Daoy (cell line): Measurements from ENCODE around the gene SYNRG. TPM values are rescaled to one million over a fixed set of nuclear protein-coding genes. Genes with fewer than 3 reads are reported as not detected.

ENCODE experiments used
- DNase-seq: peaks from one replicate; pipeline ENCODE4 v3.0.0-alpha.2; 2015; ENCODE audit warnings: low read depth
- total RNA-seq: library from RNA; depleted of rRNA; stranded (reverse); fragments of >200 nt; shearing (Covaris generic); gene quantifications from 2 replicates; pipeline ENCODE4 v1.2.3, GENCODE V29; 2014

The SYNRG gene
- total RNA-seq, 1 experiment from 2014 or later = 3.4 TPM

DNA sequence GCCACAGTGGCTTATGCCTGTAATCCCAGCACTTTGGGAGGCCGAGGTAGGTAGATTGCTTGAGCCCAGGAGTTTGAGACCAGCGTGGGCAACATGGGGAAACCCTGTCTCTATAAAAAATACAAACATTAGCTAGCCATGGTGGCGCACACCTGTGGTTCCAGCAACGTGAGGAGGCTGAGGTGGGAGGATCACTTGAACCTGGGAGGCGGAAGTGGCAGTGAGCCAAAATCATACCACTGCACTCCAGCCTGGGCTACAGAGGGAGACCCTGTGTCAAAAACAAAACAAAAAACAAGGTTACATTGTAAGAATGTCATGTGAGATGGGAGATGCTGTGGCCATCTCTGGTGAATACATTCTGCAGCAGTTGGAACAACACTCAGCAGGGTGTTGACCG, 106.1 kb downstream of the SYNRG start:
- DNase-seq = no peak

DNA sequence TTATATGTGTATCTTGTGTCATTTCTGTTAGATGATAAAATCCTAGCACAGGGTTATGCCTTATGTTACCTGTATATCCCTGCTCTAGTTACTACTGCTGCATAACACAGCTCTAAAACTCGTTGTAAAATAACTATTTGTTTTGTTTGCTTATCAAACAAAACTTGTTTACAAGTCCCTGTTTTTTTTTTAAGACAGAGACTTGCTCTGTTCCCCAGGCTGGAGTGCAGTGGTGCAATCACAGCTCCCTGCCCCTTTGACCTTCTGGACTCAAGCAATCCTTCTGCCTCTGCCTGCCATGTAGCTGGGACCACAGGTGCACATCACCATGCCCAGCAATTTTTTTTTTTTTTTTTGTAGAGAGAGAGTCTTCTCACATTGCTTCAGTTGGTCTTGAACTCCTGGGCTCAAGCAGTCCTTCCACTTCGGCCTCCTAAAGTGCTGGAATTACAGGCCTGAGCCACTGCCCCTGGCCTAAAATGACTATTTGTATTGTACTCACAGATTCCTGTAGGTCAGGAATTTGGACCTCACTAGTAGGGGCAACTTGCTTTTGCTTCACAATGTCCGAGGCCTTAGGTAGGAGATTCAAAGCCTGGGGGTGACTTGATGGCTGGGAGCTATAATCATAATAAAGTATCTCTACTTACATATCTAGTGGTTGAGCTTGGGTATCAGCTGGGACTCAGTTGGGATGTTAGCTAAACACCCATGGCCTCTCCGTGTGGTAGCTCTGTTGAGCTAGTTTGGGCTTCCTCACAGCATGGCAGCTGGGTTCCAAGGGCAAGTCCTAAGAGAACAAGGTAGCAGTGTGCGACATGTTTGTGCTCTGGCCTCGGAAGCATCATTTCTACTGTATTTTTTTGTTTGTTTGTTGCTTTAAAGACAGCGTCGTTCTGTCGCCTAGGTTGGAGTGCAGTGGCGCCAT, 106.9 kb downstream of the SYNRG start:
- DNase-seq = no peak

- no peak for DNase-seq
These were observed 108.8 kb downstream of the SYNRG start for GRCh38 chr17:37500378-37500777.

GRCh38 chr17:37494971-37495370, 114.2 kb downstream of the SYNRG start:
- no peak for DNase-seq

DNA sequence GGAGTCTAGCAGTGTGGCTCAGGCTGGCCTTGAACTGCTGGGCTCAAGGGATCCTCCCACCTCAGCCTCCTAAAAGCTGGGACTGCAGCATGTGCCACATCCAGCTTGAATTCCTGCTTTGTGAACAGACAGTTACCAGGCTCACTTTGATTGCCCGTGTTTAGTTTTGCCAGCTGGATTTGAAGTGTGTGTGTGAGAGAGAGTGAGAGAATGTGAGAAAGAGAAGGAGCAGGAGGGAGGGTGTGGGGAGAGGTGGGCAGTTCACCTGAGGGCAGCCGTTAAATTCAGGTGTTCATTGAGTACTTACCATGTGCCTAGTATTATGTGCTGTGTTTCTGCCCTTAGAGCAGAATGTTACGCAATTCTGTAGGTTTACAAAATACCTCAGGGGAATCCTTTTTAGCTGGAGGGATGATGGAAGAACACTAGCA, 114.8 kb downstream of the SYNRG start:
- no peak for DNase-seq

GRCh38 chr17:37493249-37494027, 115.8 kb downstream of the SYNRG start:
- peak; percentile 15 for DNase-seq

DNA sequence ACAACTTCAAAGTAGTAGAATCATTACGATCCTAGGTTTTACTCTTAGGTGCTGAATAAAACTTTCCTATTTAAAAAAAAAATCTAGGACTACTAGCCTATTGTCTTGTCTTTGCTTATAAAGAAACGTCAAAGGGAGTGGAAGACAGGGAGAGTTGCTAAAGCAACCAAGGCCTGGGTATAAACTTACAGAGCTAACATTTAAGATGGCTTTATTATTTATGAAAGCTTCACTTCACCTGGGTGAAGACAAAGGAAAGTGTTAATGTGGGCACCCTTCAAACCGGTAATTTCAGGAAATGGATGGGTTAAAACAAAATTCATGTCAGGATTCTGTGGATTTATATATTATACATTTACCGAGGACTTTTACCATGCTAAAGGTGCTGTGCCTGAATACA, 117.1 kb downstream of the SYNRG start:
- DNase-seq = no peak

DNA sequence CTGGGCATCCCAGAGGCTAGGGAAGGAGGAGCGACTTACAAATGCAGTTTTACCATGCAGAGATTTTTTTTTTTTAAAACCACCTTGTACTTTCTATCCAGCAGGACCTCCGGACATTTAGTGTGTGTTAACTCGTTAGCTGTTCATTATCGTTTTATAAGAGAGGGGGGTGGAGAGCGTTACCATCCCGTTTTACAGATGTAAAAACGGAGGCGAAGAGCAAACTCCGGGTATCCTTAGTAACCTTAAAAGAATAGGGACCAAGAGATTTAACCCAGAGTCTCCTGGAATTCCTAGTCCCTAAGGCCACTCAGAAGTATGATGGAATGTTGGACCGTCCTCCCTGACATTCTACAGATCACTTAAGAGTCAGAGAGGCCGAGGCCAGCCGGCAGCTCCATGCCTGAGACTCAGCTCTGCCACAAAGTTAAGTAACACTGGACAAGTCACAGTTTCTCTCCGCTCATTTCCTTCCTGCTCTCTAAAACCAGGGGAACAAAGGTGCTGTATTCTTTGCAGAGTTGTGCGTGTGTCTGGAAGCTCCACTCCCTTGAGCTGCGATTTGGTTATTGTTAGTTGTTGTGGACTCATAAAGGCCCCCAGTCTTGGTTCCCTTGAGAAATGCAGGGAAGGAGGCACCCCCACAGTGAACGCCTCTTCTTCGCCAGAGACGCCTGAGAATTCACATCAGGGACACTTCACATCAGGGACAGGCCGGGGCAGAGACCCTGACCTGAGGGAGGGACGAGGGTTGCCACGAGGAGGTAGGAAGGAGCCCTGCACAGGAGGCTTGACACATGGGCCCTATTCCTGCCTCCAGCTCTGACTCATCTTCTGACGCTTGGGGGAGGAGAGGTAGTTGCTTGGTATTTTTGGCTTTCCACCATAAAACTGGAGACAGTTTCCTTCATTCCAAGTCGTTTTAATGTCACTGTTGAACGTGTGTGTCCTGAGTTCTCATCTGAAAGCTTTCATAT, 118.3 kb downstream of the SYNRG start:
- peak; percentile 82 for DNase-seq

- peak; percentile 74 for DNase-seq
These were observed 119.1 kb downstream of the SYNRG start for GRCh38 chr17:37490022-37490587.

- DNase-seq = peak; percentile 90
These were observed 119.8 kb downstream of the SYNRG start, which contains the start of gene DUSP14 for GRCh38 chr17:37489197-37490001. Gene DUSP14 (plus strand): TSS chr17:37489891. CDS start chr17:37512273, 22,382 bp downstream.

- peak; percentile 95 for DNase-seq
These were observed 120.5 kb downstream of the SYNRG start for GRCh38 chr17:37488607-37489196.

DNA sequence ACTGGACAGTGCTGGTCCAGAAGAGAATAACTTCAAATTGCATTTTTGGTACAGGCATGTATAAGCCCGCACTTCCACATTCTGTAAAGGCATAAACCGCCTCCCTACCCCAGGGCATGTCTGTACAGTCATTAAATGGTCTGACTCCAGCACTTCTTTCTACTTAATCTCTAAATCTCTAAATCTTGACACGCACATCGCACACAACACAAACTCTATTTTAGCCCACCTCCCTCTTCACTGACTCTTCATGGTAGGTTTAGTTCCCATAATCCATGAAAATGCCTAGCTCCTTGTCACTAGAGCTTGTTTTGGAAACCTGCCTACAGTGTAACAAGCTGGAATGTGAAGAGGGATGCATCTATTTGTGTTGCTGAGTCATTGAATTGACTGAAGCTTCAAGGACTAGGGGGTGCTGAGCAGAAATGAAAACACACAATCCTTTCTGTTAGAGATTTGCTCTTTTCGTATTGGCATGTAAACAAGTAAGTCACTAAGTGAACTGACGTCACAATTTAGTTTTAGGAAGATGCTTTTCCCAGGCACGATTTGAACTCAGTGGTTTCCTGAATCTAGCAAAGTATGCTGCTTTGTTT, 121.1 kb downstream of the SYNRG start:
- DNase-seq = peak; percentile 83

- no peak for DNase-seq
These were observed 123.2 kb downstream of the SYNRG start for GRCh38 chr17:37485938-37486570.

DNA sequence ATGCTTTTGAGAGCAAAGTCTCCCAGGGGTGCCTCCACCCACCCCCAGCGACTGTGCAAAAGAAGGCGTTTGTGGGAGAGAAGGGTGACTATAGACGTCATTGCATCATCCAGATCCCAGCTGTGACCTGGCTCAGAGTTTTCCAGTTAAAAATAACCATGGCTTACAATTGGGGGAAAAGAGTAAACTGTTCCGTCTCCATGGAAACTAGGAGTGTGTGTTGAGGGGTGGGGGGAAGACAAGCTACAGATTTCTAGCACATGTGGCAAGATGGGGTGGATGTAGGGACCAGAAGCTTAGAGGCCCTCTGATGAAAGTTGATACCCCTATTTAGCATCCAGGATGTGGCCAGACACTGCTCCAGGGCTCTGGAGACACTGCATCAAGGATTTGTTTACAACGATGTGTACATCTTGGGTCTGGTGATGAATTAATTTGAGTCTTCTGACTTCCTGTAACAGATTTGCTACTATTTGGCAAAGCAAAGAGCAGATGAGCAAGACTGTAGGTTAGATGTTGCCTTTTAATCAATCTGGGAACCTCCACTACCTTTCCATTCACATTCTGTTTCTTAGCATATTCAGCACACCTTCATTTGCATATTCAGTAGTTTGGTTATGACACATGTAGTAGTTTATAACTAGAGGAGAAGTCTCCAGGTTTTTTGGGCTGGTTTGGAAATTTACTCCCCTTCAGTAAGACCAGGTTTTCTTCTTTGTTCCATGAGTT, 125.7 kb downstream of the SYNRG start:
- no peak for DNase-seq

- DNase-seq = no peak
These were observed 128.1 kb downstream of the SYNRG start for GRCh38 chr17:37481001-37481665.

DNA sequence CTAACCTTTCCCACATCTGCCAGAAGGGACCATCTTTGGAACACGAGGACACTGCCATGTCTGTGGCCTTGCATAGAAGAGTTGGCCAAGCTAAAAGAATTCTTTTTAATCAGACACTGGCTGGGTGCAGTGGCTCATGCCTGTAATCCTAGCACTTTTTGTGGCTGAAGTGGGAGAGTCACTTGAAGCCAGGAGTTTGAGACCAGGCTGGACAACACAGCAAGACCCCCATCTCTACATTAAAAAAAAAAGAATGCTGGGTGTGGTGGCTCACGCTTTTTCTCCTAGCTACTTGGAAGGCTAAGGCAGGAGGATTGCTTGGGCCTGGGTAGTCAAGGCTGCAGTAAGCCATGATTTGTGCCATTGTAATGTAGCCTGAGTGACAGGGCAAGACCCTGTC, 128.8 kb downstream of the SYNRG start:
- DNase-seq = no peak

GRCh38 chr17:37479025-37479424, 130.2 kb downstream of the SYNRG start:
- DNase-seq = no peak

DNA sequence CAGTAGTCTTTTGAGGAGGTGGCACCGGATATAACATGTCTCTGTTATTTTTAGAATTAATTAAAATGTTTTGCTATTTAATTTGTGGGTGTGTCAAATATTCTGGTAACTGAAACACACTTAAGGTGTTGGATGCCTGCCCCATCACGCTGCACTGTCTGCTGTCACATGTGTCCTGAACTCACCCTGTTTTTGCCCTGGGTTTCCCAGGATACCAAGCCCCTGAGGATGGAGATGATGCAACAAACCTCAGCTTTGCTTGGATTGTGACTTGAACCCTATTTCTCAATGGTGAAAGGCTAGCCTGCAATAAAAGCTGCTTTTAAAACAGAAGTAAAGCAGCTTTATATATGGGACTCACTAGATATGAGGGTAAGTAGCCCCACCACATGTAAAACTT, 131.0 kb downstream of the SYNRG start:
- DNase-seq = no peak
